Activated CD4-positive, alpha-beta T cell treated with anti-CD3 and anti-CD28 coated beads, Interleukin-2, amount 50 U/mL, for 48 hours (primary cell): ENCODE results near the gene CHCHD6.

Source experiments
- DNase-seq, 2 experiments: peaks; one replicate each; pipeline ENCODE4 v3.0.0-alpha.2; 2020

CHCHD6 gene

GRCh38 chr3:126867190-126867862 is 163.3 kb downstream of the CHCHD6 start:
- DNase-seq = no peak

- no peak for DNase-seq
These were observed 163.8 kb downstream of the CHCHD6 start for GRCh38 chr3:126867863-126868200.

- DNase-seq = no peak
These were observed 166.7 kb downstream of the CHCHD6 start for GRCh38 chr3:126870608-126871210.

GRCh38 chr3:126872701-126873342 is 168.8 kb downstream of the CHCHD6 start:
- DNase-seq = no peak

GRCh38 chr3:126873416-126873815 is 169.4 kb downstream of the CHCHD6 start:
- DNase-seq = no peak

- no peak for DNase-seq
These were observed 174.6 kb downstream of the CHCHD6 start for GRCh38 chr3:126878664-126879063.

- DNase-seq = no peak
These were observed 176.9 kb downstream of the CHCHD6 start for GRCh38 chr3:126880901-126881300.

GRCh38 chr3:126881861-126882260 is 177.8 kb downstream of the CHCHD6 start:
- DNase-seq = no peak

- DNase-seq = no peak
These were observed 179.2 kb downstream of the CHCHD6 start for GRCh38 chr3:126883241-126883640.

- no peak for DNase-seq
These were observed 181.4 kb downstream of the CHCHD6 start for GRCh38 chr3:126885425-126885824.

- DNase-seq = no peak
These were observed 182.2 kb downstream of the CHCHD6 start for GRCh38 chr3:126886217-126886616.

GRCh38 chr3:126887686-126888085 is 183.6 kb downstream of the CHCHD6 start:
- no peak for DNase-seq

- no peak for DNase-seq
These were observed 184.2 kb downstream of the CHCHD6 start for GRCh38 chr3:126888186-126888760.

- no peak for DNase-seq
These were observed 185.5 kb downstream of the CHCHD6 start for GRCh38 chr3:126889276-126890201.

GRCh38 chr3:126891141-126891540 is 187.1 kb downstream of the CHCHD6 start:
- DNase-seq = no peak

GRCh38 chr3:126891791-126892190 is 187.8 kb downstream of the CHCHD6 start:
- no peak for DNase-seq

- DNase-seq = no peak
These were observed 189.6 kb downstream of the CHCHD6 start for GRCh38 chr3:126893651-126894050.

GRCh38 chr3:126894475-126894874 is 190.4 kb downstream of the CHCHD6 start:
- DNase-seq = no peak

- no peak for DNase-seq
These were observed 191.4 kb downstream of the CHCHD6 start for GRCh38 chr3:126895178-126896066.

- DNase-seq = no peak
These were observed 192.0 kb downstream of the CHCHD6 start for GRCh38 chr3:126896067-126896441.

- no peak for DNase-seq
These were observed 192.9 kb downstream of the CHCHD6 start for GRCh38 chr3:126896968-126897367.

- no peak for DNase-seq
These were observed 193.9 kb downstream of the CHCHD6 start for GRCh38 chr3:126897943-126898342.
